HG02840 (cell line): Measurements from ENCODE around the gene PTPN11.
"Not testable (repeated sequence)": the region's sequence is repeated elsewhere in the genome, so short reads cannot be mapped to it uniquely, and the experiment has no call there.

Experiments used
- ATAC-seq: cut with Tn5 transposase; IDR thresholded peaks from one replicate; pipeline ENCODE4 v1.9.1; 2021; ENCODE audit warnings: mild to moderate bottlenecking, moderate library complexity, moderate number of reproducible peaks; ENCODE audit not compliant: unreplicated experiment, low FRiP score

PTPN11 gene

DNA sequence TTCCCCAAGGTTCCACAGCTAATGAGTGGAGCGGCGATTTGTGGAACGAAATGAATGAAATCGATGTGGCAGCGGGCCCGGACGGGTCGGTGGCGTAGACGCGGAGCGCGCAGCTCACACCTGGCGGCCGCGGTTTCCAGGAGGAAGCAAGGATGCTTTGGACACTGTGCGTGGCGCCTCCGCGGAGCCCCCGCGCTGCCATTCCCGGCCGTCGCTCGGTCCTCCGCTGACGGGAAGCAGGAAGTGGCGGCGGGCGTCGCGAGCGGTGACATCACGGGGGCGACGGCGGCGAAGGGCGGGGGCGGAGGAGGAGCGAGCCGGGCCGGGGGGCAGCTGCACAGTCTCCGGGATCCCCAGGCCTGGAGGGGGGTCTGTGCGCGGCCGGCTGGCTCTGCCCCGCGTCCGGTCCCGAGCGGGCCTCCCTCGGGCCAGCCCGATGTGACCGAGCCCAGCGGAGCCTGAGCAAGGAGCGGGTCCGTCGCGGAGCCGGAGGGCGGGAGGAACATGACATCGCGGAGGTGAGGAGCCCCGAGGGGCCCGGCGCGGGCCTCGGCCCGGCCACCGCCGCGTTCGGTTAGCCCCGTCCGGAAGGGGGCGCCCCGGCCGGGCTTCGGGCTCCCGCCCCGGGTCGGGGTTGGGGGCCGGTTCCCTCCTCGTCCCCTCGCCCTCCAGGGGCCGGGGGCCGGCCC lies at the start of gene PTPN11:
Gene PTPN11, plus strand, starts transcription at position 340 of the 689 bp plus-strand sequence. Its CDS starts 165 bp downstream, at position 505.
- peak; percentile 81 for ATAC-seq

DNA sequence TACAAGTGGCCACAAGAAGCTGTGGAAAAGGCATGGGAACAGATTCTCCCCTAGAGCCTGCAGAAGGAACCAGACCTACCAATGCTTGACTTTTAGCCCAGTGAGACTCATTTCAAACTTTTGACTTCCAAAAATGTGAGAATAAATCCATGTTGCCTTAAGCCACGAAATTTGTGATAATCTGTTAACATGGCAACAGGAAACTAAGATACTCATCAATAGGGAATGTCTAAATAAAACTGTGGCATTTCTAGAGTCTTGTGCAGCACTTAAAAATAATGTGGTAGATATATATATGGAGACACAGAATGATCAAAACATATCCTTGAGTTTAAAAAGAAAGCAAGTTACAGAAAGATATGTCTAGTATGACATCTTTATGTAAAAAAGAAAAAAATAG lies 48.5 kb upstream of the PTPN11 start:
- ATAC-seq, result no peak

DNA sequence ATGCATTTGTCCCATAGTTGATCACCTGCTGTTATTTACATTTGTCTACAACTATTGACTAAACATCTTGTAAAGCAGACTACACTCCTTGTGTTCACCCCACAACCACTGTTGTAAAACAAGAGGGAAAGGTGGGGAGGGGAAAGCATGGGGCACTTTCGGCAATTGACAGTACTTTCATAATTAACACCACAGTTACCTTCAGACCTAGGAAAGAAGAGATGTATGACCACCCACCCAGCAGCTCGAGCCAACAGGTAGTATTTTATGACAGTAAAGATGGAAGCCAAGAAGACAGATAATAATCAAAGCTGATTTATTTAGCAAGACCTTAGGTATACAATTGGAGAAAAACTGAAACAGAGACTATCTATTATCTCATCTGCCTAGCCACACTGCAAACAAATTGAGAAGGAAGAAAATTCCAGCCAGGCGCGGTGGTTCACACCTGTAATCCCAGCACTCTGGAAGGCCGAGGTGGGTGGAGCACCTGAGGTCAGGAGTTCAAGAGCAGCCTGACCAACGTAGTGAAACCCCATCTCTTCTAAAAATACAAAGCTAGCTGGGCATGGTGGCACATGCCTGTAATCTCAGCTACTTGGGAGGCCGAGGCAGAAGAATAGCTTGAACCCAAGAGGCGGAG lies 47.8 kb upstream of the PTPN11 start:
- no peak for ATAC-seq

DNA sequence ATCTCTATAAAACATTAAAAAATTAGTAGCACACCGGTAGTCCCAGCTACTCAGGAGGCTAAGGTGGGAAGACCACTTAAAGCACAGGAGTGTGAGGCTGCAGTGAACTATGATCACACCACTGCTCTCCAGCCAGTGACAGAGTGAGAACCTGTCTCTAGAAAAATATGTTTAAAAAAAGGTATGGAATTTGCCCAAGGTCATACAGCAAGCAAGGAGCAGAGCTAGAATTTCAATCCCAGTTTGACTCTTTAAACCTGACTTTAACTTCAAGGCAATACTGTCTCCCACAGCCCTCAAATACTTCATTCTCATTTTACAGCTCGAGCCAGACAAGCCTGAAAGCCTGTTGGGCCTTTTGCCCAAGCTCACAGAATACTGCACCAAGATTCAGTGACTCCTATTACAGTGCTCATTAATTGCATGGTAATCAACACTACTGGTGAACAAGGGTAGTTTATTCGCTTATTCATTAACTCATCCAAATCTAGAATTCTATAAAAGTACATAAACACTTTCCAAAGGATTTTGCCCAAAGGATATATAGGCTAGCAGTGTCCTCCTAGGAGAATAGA lies 44.5 kb upstream of the PTPN11 start:
- no peak for ATAC-seq

DNA sequence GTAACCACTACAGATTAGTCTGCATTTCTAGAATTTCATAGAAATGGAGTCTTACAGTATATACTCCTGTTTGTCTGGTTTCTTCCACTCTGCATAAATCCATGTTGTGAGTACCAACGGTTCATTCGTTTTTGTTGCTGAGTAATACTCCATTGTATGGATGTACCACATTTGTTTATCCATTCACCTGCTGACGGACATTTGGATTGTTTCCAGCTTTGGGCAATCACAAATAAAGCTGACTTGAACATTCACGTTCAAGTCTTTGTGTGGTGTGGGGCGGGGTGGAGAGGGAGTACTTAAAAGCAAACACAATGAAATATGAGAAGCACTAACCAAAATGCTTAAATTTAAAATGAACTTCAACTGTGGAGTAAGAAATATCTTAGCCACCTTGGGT lies 43.6 kb upstream of the PTPN11 start:
- no peak for ATAC-seq

DNA sequence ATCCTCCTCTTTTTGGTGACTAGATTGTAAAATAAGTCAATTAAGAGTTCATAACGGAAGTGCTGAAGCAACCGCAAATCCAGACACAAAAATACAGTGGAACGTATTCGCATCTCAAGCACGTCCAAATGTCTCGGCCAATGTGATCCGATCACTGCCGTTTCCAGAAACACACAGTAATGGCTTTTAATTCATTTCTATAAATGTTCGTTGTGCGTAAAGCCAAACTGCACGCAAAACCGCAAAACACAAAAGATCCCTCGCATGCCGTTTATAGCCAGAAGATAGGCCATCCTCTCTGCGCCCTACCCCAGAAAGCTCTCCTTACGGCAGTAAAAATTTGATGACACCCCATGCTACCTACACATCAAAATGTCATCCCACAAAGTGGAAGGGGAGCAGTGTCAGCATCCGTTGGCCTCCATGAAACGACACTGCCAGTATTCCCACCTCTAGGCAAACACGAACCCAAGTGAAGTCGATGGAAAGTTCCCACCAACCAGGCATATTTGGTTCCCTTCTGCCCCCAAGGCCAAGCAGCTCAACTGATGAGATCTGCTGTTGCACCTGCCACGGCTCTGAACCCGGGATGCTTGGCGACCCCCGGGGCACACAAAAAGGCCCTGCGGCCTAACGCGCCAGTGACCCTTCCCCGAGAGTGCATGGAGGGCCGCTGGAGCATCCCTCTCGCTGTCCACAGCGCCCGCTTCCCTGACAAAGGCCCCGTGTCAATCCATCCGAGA lies 37.9 kb upstream of the PTPN11 start:
- no peak for ATAC-seq

DNA sequence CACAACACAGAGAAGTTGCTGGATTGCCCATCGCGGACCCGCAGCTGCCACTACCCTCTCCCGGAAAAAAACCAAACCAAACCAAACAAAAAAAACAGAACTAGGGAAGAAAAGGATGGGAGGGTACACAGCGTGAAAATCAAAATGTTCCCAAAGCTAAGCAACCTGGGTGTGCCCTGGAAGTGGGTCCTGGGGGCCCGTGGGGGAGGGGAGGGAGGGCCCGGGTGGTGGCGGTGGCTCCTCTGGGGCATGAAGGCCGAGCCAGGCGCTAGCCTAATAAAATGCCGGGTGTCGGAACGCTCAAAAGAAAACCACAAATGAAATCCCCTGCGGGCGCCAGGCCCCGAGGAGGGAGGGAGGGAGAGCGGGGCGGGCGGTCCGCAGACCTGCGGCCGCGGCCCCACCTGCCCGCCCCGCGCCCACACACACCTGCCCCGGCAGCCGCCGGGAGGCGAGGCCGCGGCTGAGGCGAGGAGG lies 37.3 kb upstream of the PTPN11 start:
- peak; percentile 51 for ATAC-seq

DNA sequence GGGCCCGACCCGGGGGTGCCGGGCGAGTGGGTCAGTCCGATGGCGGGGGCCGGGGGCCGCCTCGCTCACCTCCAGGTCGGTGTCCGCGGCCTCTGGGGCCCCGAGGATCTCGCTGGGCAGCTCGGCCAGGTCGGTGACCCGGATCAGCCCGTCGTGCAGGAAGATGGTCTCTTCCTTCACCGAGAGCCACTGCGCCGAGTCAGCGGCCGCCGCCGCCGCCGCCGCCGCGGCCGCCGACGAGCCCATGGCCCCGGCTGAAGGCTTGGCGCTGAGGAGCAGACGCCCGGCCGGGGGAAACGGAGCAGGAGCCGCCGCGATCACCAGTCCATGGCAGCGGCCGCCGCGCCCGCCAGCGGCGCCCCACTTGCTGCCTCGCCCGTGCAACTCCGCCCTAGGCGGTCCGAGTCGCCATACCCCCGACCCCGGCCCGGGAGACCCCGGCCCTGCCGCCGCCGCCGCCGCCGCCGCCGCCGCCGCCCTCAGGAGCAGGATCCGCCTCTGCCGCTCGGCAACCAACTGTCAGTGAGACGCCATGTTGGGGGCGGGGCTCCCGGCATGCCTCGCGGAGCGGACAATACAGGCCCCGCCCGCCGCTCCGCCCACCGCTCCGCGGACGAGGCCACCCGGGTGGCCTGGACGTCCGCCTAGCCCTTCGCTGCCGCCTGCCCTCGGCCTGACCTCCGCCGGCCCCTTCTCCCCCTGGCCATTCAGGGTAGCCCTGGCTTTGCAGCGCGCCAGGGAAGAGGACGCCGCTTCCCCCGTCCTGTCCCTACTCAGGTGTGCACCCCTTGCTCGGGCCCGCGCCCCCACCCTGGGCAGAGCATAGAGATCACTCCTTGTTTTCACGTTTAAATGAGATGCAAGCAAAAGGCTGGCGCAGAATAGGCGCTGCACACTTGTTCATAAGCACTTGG lies 36.6 kb upstream of the PTPN11 start, which contains the start of gene HECTD4:
Gene HECTD4, minus strand, starts transcription at position 549 of the 914 bp plus-strand sequence. Its CDS starts 303 bp downstream, at position 246.
- ATAC-seq, result peak; percentile 81

DNA sequence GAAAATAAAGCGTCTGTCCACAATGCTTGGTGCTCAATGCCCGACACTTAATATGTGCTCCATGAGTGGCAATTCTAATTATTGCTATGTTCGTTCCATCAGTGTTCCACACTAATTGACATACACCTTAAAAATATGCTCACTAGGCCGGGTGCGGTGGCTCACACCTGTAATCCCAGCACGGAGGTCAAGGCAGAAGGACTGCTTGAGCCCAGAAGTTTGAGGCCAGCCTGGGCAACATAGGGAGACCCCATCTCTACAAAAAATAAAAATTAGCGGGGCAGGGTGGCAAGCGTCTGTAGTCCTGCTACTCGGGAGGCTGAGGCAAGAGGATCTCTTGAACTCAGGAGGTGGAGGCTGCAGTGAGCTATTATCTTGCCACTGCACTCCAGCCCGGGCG lies 35.9 kb upstream of the PTPN11 start:
- no peak for ATAC-seq

DNA sequence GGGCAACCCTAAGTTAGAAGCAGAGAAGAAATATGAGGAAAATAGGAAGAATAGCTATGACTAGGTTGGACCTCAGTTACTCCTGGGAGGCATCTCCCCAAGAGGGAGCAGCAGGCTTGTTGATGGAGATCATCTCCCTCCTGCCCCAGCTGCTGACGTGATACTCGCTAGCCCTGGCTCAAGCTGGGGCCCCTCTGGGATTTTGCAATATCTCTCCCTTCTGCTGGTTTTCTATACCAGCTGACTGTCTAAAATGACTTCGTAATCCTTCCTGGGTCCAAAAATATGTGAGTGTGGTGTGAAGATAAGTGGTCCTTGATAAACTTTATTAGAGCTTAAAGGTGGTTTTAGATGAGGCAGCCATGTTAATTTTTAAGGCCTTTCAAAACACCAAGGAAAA lies 32.0 kb upstream of the PTPN11 start:
- ATAC-seq, result no peak

DNA sequence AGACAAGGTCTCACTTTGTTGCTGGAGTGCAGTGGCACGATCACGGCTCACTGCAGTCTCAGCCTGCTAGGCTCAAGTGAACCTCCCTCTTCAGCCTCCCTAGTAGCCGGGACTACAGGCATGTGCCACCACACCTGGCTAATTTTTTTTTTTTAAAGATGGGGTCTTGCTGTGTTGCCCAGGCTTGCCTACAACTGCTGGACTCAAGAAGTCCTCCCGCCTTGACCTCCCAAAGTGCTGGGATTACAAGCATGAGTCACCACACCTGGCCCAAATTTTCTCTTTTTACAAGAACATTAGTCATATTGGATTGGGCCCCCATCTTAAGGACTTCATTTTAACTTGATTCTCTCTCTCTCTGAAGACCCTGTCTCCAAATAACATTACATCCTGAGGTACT lies 29.5 kb upstream of the PTPN11 start:
- no peak for ATAC-seq

DNA sequence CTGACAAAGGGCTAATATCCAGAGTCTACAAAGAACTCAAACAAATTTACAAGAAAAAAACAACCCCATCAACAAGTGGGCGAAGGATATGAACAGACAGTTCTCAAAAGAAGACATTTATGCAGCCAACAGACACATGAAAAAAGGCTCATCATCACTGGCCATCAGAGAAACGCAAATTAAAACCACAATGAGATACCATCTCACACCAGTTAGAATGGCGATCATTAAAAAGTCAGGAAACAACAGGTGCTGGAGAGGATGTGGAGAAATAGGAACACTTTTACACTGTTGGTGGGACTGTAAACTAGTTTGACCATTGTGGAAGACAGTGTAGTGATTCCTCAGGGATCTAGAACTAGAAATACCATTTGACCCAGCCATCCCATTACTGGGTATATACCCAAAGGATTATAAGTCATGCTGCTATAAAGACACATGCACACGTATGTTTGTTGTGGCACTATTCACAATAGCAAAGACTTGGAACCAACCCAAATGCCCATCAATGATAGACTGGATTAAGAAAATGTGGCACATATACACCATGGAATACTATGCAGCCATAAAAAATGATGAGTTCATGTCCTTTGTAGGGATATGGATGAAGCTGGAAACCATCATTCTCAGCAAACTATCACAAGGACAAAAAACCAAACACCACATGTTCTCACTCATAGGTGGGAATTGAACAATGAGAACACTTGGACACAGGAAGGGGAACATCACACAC lies 28.7 kb upstream of the PTPN11 start:
- ATAC-seq, result not testable (repeated sequence)

DNA sequence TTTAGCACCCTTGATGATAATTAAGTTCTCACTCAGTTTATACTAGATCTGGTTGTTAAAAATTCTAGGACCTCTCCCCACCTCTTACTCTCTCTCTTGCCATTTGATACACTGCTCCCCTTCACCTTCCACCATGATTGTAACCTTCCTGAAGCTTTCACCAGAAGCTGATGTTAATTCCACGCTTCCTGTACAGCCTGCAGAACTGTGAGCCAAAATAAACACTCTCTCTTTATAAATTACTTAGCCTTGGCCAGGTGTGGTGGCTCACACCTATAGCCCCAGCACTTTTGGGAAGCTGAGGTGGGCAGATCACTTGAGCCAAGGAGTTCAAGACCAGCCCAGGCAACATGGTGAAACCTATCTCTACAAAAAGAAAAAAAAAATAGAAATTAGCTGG lies 25.4 kb upstream of the PTPN11 start:
- ATAC-seq, result no peak

DNA sequence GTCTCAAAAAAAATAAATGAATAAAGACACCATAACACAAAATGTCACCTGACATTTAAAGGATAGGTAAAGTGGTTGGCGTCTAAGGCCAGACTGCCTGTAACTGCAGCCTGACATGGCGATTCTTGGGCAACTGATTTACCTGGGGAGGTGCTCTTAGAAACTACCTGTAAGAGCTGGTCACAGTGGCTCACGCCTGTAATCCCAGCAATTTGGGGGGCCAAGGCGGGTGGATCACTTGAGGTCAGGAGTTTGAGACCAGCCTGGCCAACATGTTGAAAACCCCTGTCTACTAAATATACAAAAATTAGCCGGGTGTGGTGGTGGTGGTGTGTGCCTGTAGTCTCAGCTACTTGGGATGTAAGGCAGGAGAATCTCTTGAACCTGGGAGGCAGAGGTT lies 17.7 kb upstream of the PTPN11 start:
- no peak for ATAC-seq

DNA sequence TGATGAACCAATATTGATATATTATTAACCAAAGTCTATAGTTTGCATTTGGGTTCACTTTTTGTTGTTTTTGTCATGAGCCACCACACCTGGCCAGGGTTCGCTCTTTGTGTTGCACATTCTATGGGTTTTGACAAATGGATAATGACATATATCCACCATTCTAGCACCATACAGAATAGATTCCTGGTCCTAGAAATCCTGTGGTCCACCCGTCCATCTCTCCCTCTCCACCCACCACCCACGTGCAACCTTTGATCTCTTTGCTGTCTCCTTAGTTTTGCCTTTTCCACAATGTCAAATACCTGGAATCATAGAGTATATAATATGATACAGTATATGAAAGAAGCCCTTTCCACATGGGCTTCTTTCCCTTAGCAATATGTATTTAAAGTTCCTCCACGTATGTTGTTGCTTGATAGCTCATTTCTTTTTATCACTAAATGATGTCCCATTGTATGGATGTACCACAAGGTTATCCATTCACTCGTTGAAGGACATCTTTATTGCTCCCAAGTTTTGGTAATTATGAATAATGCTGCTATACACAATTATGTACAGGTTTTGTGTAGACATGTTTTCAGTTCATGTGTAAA lies 16.7 kb upstream of the PTPN11 start:
- ATAC-seq, result no peak

DNA sequence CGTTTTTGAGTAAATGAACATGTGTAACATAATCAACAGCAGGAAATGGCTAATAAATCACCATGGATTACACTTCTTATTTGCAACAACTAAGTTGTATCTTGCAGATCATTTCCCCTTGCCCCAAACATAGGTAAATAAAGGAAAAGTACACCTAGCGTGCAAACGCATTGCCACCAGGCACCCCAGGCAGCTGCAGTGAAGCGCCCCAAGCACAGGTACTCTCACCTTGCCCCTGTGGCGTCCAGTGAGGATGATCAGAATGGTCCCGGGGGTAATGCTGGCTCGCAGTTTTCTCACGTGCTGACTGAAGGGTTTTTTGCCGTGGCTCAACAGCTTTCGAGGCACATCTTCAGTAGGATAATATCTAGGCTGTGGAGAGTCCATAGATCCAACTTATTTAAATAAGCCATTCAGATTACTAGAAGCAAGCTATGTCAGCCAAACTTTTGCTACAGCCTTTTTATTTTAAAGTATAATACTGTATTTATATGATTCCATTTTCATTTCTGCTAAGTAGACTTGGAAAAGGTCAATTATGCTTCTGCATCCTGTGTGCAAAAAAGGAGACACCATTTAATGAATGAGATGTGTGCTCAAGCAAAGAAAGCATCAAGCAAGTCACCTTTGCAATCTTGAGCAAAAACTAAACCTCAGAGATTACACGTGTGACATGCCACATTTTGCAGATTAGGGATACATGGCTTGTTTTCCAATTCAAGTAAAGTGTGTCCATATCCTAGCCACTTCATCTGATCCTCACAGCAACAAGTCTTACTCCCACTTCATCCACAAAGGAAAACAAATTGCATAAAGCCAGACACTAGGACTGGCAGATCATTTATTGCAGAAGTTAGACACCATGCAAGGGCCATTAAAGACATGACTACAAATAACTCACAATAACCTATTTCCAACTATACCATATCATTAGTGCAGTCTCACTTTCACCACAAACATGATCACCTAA lies 11.9 kb upstream of the PTPN11 start:
- no peak for ATAC-seq

DNA sequence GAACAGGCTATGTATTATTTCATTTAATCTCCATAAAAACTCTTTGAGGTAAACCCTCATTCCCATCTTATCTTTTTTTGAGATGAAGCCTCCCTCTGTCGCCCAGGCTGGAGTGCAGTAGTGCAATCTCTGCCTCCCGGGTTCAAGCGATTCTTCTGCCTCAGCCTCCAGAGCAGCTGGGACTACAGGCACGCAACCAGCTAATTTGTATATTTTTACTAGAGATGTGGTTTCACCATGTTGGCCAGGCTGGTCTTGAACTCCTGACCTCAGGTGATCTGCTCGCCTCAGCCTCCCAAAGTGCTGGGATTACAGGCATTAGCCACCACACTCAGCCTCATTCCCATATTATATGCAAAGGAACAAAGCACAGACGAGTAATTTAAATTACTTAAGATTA lies 11.1 kb upstream of the PTPN11 start:
- ATAC-seq, result not testable (repeated sequence)

DNA sequence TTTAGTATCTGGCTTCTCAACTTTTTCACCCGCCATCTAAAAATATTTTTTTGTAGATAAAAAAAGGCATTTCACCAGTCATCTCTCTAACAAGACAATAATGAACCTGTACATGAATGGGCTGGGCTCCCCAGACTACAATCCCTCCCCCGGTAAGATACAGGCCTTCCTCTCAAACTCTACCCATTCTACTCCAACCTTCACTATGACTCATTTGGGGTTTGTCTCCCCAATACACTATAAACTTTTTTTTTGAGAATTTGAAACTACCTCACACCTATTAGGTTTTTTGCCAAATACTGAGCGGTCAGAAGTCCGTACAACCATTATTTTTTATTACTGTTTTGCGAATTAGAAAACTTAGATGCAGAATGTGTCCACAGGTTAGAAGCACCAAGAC lies 10.1 kb upstream of the PTPN11 start:
- ATAC-seq, result peak; percentile 10
